ENCODE measurements around the gene NCKIPSD.
"Not testable (repeated sequence)": the region's sequence is repeated elsewhere in the genome, so short reads cannot be mapped to it uniquely, and the experiment has no call there.

NCKIPSD gene

DNA sequence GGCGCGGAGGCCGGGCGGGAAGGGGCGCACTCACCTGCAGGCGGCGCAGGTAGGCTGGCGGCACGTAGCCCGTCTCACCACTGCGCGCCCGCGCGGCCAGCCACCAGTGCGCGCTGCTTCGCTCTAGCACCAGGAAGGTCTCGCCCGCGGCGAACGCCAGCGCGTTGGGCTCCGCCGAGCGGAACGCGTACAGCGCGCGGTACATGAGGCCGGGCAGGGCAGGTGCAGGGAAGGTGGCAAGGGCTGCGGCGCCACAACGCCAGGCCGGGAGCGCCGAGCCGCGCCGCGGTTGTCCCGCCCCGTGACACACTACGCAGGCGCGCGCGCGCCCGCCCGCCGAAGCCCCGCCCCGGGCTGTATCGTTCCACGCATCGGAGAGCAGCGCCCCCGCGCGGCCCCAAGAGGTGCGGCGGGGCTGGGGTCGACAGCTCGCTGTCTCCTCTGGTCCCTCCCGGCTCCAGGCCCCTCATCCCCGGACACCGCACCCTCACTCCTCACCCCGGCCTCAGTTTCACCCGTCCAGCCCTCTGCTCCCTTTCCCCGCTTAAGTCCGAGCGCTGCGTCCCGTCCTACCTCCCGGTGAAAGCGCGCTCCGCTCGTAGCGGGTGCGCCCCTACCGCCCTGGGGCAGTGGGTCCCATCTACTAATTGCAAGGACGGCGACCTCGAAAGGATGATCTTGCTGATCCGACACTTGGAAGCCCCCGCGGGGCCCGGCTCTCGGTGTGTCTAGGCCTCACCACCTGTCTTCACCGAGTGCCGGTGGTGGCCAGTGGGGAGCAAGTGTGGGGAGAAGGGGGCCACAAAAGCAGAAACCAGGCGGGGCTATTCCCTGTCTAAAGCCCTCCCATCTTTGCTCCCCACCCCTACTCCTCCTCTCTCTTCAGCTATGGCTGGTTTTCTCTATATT lies at the start of gene NCKIPSD:
TSS of gene NCKIPSD (minus strand) at position 313 of the 909 bp plus-strand sequence. CDS start at position 205, 108 bp downstream.
- DNase-seq (ENCODE audit: low read depth in 2 of 2), result peak; percentile 89 to 91

- not testable (repeated sequence) for DNase-seq (ENCODE audit: low read depth in 2 of 2)
These were observed 49.5 kb upstream of the NCKIPSD start for GRCh38 chr3:48735075-48735767.

DNA sequence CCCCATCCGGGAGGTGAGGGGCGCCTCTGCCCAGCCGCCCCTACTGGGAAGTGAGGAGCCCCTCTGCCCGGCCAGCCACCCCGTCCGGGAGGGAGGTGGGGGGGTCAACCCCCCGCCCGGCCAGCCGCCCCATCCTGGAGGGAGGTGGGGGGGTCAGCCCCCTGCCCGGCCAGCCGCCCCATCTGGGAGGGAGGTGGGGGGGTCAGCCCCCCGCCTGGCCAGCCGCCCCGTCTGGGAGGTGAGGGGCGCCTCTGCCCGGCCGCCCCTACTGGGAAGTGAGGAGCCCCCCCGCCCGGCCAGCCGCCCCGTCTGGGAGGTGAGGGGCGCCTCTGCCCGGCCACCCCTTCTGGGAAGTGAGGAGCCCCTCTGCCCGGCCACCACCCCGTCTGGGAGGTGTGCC lies 48.8 kb upstream of the NCKIPSD start:
- DNase-seq (ENCODE audit: low read depth in 2 of 2), result not testable (repeated sequence)

DNA sequence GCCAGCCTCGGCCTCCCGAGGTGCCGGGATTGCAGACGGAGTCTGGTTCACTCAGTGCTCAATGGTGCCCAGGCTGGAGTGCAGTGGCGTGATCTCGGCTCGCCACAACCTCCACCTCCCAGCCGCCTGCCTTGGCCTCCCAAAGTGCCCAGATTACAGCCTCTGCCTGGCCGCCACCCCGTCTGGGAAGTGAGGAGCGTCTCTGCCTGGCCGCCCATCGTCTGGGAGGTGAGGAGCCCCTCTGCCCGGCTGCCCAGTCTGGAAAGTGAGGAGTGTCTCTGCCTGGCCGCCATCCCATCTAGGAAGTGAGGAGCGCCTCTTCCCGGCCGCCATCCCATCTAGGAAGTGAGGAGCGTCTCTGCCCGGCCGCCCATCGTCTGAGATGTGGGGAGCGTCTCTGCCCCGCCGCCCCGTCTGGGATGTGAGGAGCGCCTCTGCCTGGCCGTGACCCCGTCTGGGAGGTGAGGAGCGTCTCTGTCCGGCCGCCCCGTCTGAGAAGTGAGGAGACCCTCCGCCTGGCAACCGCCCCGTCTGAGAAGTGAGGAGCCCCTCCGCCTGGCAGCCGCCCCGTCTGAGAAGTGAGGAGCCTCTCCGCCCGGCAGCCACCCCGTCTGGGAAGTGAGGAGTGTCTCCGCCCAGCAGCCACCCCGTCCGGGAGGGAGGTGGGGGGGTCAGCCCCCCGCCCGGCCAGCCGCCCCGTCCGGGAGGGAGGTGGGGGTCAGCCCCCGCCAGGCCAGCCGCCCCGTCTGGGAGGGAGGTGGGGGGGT lies 48.2 kb upstream of the NCKIPSD start:
- DNase-seq (ENCODE audit: low read depth in 2 of 2), result not testable (repeated sequence)

DNA sequence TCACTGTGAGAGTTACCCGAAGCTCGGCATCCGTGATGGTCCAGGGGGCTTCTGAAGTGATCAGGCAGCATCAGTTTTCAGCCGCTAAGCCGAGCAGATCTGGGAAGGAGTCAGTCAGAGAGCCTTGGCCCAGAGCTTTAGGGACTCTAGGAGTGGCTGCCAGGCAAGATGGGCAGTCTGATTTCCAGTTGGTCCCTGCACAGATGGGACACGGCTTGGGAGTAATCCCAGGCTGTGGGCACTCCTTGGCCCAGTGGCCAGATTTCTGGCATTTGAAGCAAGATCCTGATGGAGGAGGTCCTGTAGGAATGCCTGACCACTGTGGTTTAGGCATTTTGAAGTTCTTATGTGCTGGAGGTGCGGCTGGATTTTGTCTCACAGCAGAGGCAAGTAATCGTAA lies 41.8 kb upstream of the NCKIPSD start:
- DNase-seq (ENCODE audit: low read depth in 2 of 2), result no peak

- DNase-seq (ENCODE audit: low read depth in 2 of 2), result not testable (repeated sequence)
These were observed 39.6 kb upstream of the NCKIPSD start for GRCh38 chr3:48725185-48725855.

DNA sequence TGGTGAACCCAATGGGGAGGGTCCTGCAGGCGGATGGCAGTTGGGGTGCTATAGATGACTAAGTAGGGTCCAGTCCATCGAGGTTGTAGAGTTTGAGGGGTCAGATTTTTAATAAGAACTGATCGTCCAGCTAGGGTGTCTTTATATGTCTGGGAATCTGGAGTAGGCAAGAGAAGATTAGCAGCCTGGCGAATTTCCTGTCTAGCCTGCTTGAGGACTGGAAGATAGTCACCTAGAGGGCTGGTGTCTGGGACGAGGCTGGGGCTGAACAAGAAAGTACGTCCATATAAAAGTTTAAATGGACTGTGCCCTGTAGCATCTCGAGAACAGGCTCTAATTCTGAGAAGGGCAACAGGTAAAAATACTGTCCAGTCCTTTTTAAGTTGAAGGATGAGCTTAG lies 38.0 kb upstream of the NCKIPSD start:
- DNase-seq (ENCODE audit: low read depth in 2 of 2), result no peak

DNA sequence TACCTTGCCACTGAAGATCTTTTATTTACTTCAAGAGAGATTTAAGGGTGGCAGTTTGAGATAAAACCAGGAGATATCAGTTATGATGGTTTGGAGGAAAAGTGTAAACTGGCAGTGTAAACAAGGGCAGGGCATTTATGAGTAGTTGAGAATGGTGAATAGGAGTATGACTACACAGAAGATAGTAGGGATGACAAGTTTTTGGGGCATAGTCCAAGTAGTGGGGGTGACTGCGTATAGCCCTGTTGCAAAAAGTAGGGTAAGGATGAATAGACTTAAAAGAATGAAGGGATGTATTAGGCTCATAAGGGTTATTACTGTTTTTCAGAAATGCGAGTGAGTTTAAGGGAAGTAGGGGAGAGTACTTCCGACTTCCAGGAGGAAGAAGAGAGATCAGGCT lies 37.6 kb upstream of the NCKIPSD start:
- DNase-seq (ENCODE audit: low read depth in 2 of 2), result not testable (repeated sequence)

DNA sequence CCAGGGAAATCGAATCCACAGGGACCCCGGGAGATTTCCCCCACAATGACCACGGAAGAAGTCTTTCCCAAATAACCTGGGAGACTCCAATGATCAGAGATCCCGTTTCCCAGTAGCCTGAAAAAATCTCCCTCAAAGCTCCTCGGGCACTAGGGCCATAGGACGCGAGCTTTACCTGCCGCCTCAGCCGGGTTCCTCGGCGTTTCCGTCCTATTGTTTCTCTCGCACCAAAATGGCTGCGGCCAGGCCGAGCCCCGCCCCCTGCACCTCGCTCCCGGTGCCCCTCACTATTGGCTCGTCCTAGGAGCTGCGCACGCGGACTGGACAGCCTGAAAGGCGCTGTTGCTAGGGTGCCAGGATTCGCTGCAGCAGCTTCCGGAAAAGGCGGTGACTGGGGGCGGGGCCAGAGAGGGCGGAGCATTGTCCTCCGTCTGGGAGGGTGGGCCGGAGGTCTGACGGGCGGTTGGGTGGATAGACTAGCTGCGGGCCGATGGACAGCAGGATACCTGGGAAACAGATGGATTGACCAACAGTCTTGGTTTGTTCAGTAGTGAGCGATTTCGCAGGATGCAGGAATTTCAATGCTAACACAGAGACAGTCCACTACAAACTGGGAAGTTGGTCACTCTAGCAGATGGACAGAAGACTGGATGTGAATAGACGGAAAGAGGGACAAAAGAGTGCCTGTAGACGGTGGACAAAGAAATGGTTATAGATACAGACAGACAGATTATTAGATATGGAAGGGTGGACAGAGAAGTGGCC lies 31.4 kb upstream of the NCKIPSD start, which contains the start of gene IP6K2:
TSS of gene IP6K2 (minus strand) at position 240 of the 765 bp plus-strand sequence. CDS start 21,930 bp downstream, outside the sequence.
- peak; percentile 98 to 99 for DNase-seq (ENCODE audit: low read depth in 2 of 2)

GRCh38 chr3:48716508-48716981 lies 30.8 kb upstream of the NCKIPSD start:
- DNase-seq (ENCODE audit: low read depth in 2 of 2), result peak in 1 of 2 donors; percentile 8

- no peak for DNase-seq (ENCODE audit: low read depth in 2 of 2)
These were observed 29.6 kb upstream of the NCKIPSD start for GRCh38 chr3:48715174-48715800.

DNA sequence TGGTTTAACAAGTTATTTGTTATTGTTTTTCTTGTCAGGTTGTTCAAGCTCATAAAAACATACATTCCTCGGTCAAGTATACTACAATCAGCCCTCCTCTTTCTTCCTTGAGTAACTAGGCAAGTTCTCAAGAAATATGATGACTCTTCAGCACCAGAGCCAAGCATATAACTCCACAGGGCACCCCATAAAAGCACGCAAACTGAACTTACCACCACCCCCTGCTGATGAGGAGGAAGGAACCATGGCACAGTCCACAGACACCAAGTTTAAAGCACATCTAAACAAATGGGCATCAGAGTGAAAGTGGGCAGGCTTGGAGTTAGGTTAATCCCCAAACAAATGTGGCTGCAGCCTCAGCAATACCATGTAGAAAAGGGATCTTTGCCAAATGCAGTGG lies 26.0 kb upstream of the NCKIPSD start:
- no peak for DNase-seq (ENCODE audit: low read depth in 2 of 2)

GRCh38 chr3:48709051-48709461 lies 23.3 kb upstream of the NCKIPSD start:
- DNase-seq (ENCODE audit: low read depth in 2 of 2), result no peak

DNA sequence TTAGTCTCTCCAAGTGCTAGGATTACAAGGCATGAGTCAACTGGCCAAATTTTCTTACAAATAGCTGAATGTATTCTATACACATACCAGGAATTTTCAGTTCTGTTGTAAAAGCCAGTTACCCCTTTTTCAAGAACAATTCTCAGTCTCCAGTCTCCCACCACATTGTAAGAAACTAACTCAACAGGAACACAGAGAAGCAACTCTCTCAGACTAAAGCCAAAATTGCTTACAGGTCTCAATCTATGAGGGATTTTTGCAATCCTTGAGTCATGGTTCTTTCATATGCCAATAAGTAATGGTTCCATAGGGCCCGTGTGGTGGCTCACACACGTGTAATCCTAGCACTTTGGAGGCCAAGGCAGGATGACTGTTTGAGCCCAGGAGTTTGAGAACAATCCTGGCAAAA lies 22.8 kb upstream of the NCKIPSD start:
- DNase-seq (ENCODE audit: low read depth in 2 of 2), result no peak

DNA sequence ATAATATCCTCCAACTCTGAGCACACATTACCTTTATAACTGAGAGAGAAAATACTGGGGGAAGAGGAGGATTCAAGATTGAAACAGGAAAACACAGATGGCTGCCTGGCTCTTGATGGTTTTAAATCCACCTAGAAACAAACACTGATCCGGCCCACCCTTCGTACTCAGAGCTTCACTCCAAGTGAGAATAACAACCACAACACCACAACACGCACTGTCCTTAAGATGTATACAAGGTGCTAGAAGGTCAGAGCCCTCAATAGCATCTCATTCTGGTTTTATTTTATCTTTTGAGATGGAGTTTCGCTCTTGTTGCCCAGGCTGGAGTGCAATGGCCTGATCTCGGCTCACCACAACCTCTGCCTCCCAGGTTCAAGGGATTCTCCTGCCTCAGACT lies 21.4 kb upstream of the NCKIPSD start:
- no peak for DNase-seq (ENCODE audit: low read depth in 2 of 2)

GRCh38 chr3:48702320-48702920 lies 16.7 kb upstream of the NCKIPSD start:
- DNase-seq (ENCODE audit: low read depth in 2 of 2), result no peak

DNA sequence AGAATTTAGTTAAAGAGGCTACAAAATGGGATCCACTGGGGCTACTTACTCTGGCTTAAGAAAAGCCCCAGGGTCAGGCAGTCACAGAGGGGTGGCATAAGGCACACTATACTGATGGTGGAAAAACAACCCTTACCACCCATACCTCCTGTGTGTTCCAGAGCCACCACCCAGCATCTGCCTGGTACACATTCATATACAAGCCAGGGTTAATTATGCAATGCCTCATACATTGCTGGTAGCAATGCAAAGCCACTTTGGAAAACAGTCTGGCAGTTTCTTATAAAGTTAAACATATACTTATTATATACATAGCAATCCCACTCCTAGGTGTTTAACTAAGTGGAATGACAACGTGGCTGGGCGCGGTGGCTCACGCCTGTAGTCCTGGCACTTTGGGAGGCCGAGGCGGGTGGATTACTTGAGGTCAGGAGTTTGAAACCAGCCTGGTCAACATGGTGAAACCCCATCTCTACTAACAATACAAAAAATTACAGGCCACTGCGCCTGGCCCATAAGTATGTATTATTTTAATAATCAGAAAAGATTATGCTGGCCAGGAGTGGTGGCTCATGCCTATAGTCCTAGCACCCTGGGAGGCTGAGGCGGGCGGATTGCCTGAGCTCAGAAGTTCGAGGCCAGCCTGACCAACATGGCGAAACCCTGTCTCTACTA lies 15.2 kb upstream of the NCKIPSD start:
- DNase-seq (ENCODE audit: low read depth in 2 of 2), result no peak

GRCh38 chr3:48698891-48699290 lies 13.2 kb upstream of the NCKIPSD start:
- no peak for DNase-seq (ENCODE audit: low read depth in 2 of 2)

- DNase-seq (ENCODE audit: low read depth in 2 of 2), result no peak
These were observed 12.2 kb upstream of the NCKIPSD start for GRCh38 chr3:48697952-48698351.
